SKM-1 (cell line): ENCODE data around the gene TXNDC2.

Experiments
- DNase-seq: peaks from one replicate; lab custom pipeline; 2025; ENCODE audit not compliant: unreplicated experiment; lab: John Stamatoyannopoulos, UW

Gene TXNDC2

GRCh38 chr18:9930299-9930884, 44.6 kb downstream of the TXNDC2 start:
- DNase-seq = no peak

GRCh38 chr18:9931146-9931545, 45.4 kb downstream of the TXNDC2 start:
- DNase-seq = no peak

GRCh38 chr18:9931678-9932077, 45.9 kb downstream of the TXNDC2 start:
- no peak for DNase-seq

DNA sequence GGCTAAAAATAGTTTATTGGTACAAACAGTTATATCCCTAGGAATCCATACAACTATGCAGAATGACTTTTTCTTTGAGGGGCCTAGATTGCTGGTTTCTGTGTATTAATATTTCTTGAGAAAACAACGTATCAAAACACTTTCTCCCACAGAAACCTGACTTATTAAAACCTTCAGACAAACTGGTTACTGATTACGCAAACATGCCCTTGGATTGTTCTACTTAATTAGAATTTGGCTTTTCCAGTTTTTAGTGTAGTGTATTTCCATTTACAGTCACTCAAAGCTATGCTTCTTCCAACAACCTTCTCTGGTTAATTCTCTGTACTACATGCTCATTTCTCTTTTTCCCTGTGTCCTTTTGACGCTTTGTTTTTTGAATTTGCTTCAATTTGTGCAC, 48.1 kb downstream of the TXNDC2 start:
- no peak for DNase-seq

DNA sequence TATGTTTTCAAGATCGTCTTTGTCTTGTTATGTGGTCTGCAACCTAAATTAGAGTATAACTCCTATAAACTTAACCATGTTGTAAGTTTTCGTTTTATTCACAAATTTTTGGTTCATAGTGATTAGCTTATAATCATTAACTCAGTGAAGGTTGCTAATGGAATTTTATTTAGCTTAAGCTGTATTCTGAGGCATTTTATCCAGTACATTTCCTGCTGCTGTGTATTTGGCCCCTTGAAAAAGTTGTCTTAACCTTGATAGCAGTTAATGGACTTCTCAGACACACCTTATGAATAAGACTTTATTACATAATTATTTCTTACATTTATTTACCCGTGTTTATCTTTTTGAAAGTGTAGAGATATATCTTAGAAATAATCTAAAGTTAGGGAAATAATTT, 48.5 kb downstream of the TXNDC2 start:
- DNase-seq = no peak
